ENCODE measurements around the gene MOV10.

MOV10 gene, protein sequence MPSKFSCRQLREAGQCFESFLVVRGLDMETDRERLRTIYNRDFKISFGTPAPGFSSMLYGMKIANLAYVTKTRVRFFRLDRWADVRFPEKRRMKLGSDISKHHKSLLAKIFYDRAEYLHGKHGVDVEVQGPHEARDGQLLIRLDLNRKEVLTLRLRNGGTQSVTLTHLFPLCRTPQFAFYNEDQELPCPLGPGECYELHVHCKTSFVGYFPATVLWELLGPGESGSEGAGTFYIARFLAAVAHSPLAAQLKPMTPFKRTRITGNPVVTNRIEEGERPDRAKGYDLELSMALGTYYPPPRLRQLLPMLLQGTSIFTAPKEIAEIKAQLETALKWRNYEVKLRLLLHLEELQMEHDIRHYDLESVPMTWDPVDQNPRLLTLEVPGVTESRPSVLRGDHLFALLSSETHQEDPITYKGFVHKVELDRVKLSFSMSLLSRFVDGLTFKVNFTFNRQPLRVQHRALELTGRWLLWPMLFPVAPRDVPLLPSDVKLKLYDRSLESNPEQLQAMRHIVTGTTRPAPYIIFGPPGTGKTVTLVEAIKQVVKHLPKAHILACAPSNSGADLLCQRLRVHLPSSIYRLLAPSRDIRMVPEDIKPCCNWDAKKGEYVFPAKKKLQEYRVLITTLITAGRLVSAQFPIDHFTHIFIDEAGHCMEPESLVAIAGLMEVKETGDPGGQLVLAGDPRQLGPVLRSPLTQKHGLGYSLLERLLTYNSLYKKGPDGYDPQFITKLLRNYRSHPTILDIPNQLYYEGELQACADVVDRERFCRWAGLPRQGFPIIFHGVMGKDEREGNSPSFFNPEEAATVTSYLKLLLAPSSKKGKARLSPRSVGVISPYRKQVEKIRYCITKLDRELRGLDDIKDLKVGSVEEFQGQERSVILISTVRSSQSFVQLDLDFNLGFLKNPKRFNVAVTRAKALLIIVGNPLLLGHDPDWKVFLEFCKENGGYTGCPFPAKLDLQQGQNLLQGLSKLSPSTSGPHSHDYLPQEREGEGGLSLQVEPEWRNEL

DNA sequence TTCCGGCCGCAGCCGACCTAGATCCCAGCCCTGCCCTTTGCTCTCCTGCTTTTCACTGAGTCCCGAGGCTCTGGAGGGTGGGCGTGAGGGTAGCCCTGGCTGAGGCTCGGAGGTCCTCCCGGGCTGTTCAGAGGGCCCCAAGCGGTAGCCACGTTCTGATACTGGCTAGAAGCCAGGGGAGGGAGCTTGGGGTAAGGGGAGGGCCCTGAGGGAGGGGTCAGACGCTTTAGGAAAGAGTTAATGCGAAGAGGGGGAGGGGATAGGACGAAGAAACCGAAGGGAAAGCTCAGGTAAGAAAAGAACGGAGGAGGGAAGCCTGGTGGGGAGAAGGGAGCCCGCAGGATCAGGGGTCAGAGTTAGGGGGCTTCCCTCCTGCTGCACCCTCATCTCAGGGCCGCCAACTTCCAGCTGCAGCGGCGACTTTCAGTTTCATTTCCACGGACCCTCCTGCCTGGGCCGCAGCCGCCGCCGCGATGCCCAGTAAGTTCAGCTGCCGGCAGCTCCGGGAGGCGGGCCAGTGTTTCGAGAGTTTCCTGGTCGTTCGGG, at the start of gene MOV10:
TSS of gene MOV10 (plus strand) at position 220 of the 546 bp plus-strand sequence. CDS start at position 474, 254 bp downstream.
- DNase-seq (ENCODE audit: low spot score): peak; percentile 87
- Histone ChIP-seq H3K4me3 (peak within 1 kb of the TSS; percentile 80), H3K27ac (peak within 1 kb of the TSS; percentile 76 to 93)
- TF ChIP-seq, protein P1, sequence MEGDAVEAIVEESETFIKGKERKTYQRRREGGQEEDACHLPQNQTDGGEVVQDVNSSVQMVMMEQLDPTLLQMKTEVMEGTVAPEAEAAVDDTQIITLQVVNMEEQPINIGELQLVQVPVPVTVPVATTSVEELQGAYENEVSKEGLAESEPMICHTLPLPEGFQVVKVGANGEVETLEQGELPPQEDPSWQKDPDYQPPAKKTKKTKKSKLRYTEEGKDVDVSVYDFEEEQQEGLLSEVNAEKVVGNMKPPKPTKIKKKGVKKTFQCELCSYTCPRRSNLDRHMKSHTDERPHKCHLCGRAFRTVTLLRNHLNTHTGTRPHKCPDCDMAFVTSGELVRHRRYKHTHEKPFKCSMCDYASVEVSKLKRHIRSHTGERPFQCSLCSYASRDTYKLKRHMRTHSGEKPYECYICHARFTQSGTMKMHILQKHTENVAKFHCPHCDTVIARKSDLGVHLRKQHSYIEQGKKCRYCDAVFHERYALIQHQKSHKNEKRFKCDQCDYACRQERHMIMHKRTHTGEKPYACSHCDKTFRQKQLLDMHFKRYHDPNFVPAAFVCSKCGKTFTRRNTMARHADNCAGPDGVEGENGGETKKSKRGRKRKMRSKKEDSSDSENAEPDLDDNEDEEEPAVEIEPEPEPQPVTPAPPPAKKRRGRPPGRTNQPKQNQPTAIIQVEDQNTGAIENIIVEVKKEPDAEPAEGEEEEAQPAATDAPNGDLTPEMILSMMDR (IDR thresholded peaks at IDR 0.05): no peak

- TF ChIP-seq, protein P1 (IDR thresholded peaks at IDR 0.05): no peak
- no peak overlapping the region for H3K27ac ChIP-seq
- no peak for DNase-seq (ENCODE audit: low spot score)
- H3K4me3 ChIP-seq: no peak overlapping the region
These were observed 48.8 kb upstream of the MOV10 start for GRCh38 chr1:112625696-112626095.

- no peak overlapping the region for H3K27ac ChIP-seq
- DNase-seq (ENCODE audit: low spot score): no peak
- TF ChIP-seq, protein P1 (IDR thresholded peaks at IDR 0.05): no peak
- H3K4me3 ChIP-seq: no peak overlapping the region
These were observed 48.3 kb upstream of the MOV10 start for GRCh38 chr1:112626193-112626592.

- TF ChIP-seq, protein P1 (IDR thresholded peaks at IDR 0.05): no peak
- Histone ChIP-seq H3K4me3 (no peak overlapping the region), H3K27ac (no peak overlapping the region)
- DNase-seq (ENCODE audit: low spot score): no peak
These were observed 47.6 kb upstream of the MOV10 start for GRCh38 chr1:112626887-112627286.

- Histone ChIP-seq H3K4me3 (no peak overlapping the region), H3K27ac (no peak overlapping the region)
- TF ChIP-seq, protein P1 (IDR thresholded peaks at IDR 0.05): no peak
- no peak for DNase-seq (ENCODE audit: low spot score)
These were observed 45.9 kb upstream of the MOV10 start for GRCh38 chr1:112628516-112628915.

- Histone ChIP-seq H3K27ac (no peak overlapping the region), H3K4me3 (no peak overlapping the region)
- TF ChIP-seq, protein P1 (IDR thresholded peaks at IDR 0.05): no peak
- no peak for DNase-seq (ENCODE audit: low spot score)
These were observed 45.2 kb upstream of the MOV10 start for GRCh38 chr1:112629256-112629655.

Measured in coronary artery (tissue), 2 donors.